ENCODE data around the gene FSCN2.

The FSCN2 gene

GRCh38 chr17:81572563-81573168 is 44.5 kb downstream of the FSCN2 start:
- H3K4me1 ChIP-seq (ENCODE audit: low read length) = no peaks in the 10 kb centered on the region
- no peak overlapping the region for H2AFZ ChIP-seq (ENCODE audit: low read length)
- DNase-seq = no peak
- TF ChIP-seq CTCF (IDR thresholded peaks at IDR 0.05; ENCODE audit: low read length) (no peak), EZH2 (optimal IDR thresholded peaks at IDR 0.05; ENCODE audit: low read depth, low read length) (no peak), EZH2phosphoT487 (IDR thresholded peaks at IDR 0.05; ENCODE audit: low read length) (no peak)
- H3K36me3 ChIP-seq (replicated peaks; ENCODE audit: insufficient read depth, low read length) = peaks cover 5% of the 10 kb centered on the region; the same call in 1 of the 2 replicates
- H4K20me1 ChIP-seq (ENCODE audit: insufficient read depth, low read length) = no peaks in the 10 kb centered on the region
- no peak overlapping the region for H3K4me3 ChIP-seq (ENCODE audit: low read length)
- peaks cover 30% of the 10 kb centered on the region for H3K79me2 ChIP-seq (ENCODE audit: low read length)
- no peaks in the 10 kb centered on the region for H3K9me2 ChIP-seq (replicated peaks; ENCODE audit: insufficient read depth, low read length)
- H3K27ac ChIP-seq (ENCODE audit: low read length) = no peak overlapping the region
- H3K9me3 ChIP-seq (replicated peaks; ENCODE audit: insufficient read depth, low read length) = no peaks in the 10 kb centered on the region
- no peak overlapping the region for H3K9ac ChIP-seq (ENCODE audit: low read length)
- H3K27me3 ChIP-seq (replicated peaks; ENCODE audit: insufficient read depth, low read length) = no peaks in the 10 kb centered on the region
- no peak overlapping the region for H3K4me2 ChIP-seq (ENCODE audit: low read depth, low read length)
- H3F3A ChIP-seq (ENCODE audit: insufficient read depth, low read length) = no peaks in the 10 kb centered on the region

GRCh38 chr17:81573794-81574642 is 45.8 kb downstream of the FSCN2 start:
- Histone ChIP-seq H2AFZ (ENCODE audit: low read length) (no peak overlapping the region), H3K4me1 (ENCODE audit: low read length) (no peaks in the 10 kb centered on the region), H3K27ac (ENCODE audit: low read length) (no peak overlapping the region), H3K79me2 (ENCODE audit: low read length) (peaks cover 32% of the 10 kb centered on the region), H3K4me2 (ENCODE audit: low read depth, low read length) (no peak overlapping the region), H3K9ac (ENCODE audit: low read length) (no peak overlapping the region), H3K4me3 (ENCODE audit: low read length) (no peak overlapping the region), H3F3A (ENCODE audit: insufficient read depth, low read length) (no peaks in the 10 kb centered on the region), H3K9me2 (replicated peaks; ENCODE audit: insufficient read depth, low read length) (no peaks in the 10 kb centered on the region), H3K9me3 (replicated peaks; ENCODE audit: insufficient read depth, low read length) (no peaks in the 10 kb centered on the region), H3K36me3 (replicated peaks; ENCODE audit: insufficient read depth, low read length) (0 out of 2 replicates have a peak, but pooled peaks cover 5% of the 10 kb centered on the region), H3K27me3 (replicated peaks; ENCODE audit: insufficient read depth, low read length) (no peaks in the 10 kb centered on the region), H4K20me1 (ENCODE audit: insufficient read depth, low read length) (no peaks in the 10 kb centered on the region)
- TF ChIP-seq EZH2 (optimal IDR thresholded peaks at IDR 0.05; ENCODE audit: low read depth, low read length) (no peak), EZH2phosphoT487 (IDR thresholded peaks at IDR 0.05; ENCODE audit: low read length) (no peak), CTCF (IDR thresholded peaks at IDR 0.05; ENCODE audit: low read length) (no peak)
- DNase-seq = no peak

- Histone ChIP-seq H3K36me3 (replicated peaks; ENCODE audit: insufficient read depth, low read length) (0 out of 2 replicates have a peak, but pooled peaks cover 5% of the 10 kb centered on the region), H3K4me3 (ENCODE audit: low read length) (no peak overlapping the region), H3K79me2 (ENCODE audit: low read length) (peaks cover 36% of the 10 kb centered on the region), H3K4me2 (ENCODE audit: low read depth, low read length) (no peak overlapping the region), H3K27ac (ENCODE audit: low read length) (no peak overlapping the region), H3K9ac (ENCODE audit: low read length) (no peak overlapping the region), H3K9me3 (replicated peaks; ENCODE audit: insufficient read depth, low read length) (no peaks in the 10 kb centered on the region), H3K4me1 (ENCODE audit: low read length) (no peaks in the 10 kb centered on the region), H4K20me1 (ENCODE audit: insufficient read depth, low read length) (no peaks in the 10 kb centered on the region), H3K9me2 (replicated peaks; ENCODE audit: insufficient read depth, low read length) (no peaks in the 10 kb centered on the region), H3K27me3 (replicated peaks; ENCODE audit: insufficient read depth, low read length) (no peaks in the 10 kb centered on the region), H2AFZ (ENCODE audit: low read length) (no peak overlapping the region), H3F3A (ENCODE audit: insufficient read depth, low read length) (no peaks in the 10 kb centered on the region)
- DNase-seq = no peak
- TF ChIP-seq EZH2phosphoT487 (IDR thresholded peaks at IDR 0.05; ENCODE audit: low read length) = no peak
- TF ChIP-seq CTCF (IDR thresholded peaks at IDR 0.05; ENCODE audit: low read length) = no peak
- TF ChIP-seq EZH2 (optimal IDR thresholded peaks at IDR 0.05; ENCODE audit: low read depth, low read length) = no peak
Measured at GRCh38 chr17:81574643-81574956, 46.4 kb downstream of the FSCN2 start.

Data from MM.1S (cell line).